Uterus (tissue), 4 donors: ENCODE results near the gene USF2. TPM values are rescaled to one million over a fixed set of nuclear protein-coding genes. Genes with fewer than 3 reads are reported as not detected.

ENCODE experiments used
- DNase-seq, 2 donors: peaks; one replicate each; pipeline ENCODE4 v3.0.0-alpha.2; 2019 to 2020
- H3K27ac ChIP-seq, 2 donors: fragments of 200-600 bp; sonication (generic); 1 replicate in 1 of 2; 2 replicates in 1 of 2; pipeline ENCODE4 v1.5.1; 2016 to 2018
- H3K27me3 ChIP-seq, 2 donors: fragments of 200-600 bp; sonication (generic); one replicate each; pipeline ENCODE4 v1.5.1; 2018 to 2019; ENCODE audit warnings: control low read depth in 1 of 2
- H3K36me3 ChIP-seq, 2 donors: fragments of 200-600 bp; sonication (generic); one replicate each; pipeline ENCODE4 v1.5.1; 2019; ENCODE audit warnings: control low read depth in 1 of 2
- H3K4me1 ChIP-seq, 2 donors: fragments of 200-600 bp; sonication (generic); one replicate each; pipeline ENCODE4 v1.5.1; 2018 to 2019; ENCODE audit warnings: control low read depth in 1 of 2
- H3K4me3 ChIP-seq, 2 donors: fragments of 200-600 bp; sonication (generic); 1 replicate in 1 of 2; 2 replicates in 1 of 2; pipeline ENCODE4 v1.5.1; 2018 to 2019; ENCODE audit warnings: mild to moderate bottlenecking in 1 of 2
- H3K9me3 ChIP-seq, 2 donors: fragments of 200-600 bp; sonication (generic); one replicate each; pipeline ENCODE4 v1.5.1; 2019; ENCODE audit warnings: control low read depth in 1 of 2
- POLR2A ChIP-seq, 2 donors: fragments of 450-650 bp; IDR thresholded peaks; one replicate each; pipeline ENCODE4 v1.6.1; 2016; ENCODE audit warnings: antibody characterized with exemption in 2 of 2, mild to moderate bottlenecking in 1 of 2, moderate library complexity in 1 of 2
- intact Hi-C: fragments of 100-400 bp; cut with DNase I; formaldehyde crosslinking; loops from one replicate; pipeline ENCODE4 v1.15.1; 2023; ENCODE audit warnings: low total_unique reads
- total RNA-seq, 4 donors: library from RNA; depleted of rRNA in 3 of 4; stranded (reverse); fragments of >200 nt in 3 of 4; gene quantifications; one replicate each; pipeline versions ENCODE4 v1.1.0 to v1.2.4, GENCODE V29; 2014 to 2023
- TF ChIP-seq, protein P1 (sequence below), 4 experiments: fragments of 200-600 bp in 2 of 4; fragments of 450-650 bp in 2 of 4; sonication (generic) in 2 of 4; IDR thresholded peaks; one replicate each; pipeline ENCODE4 v1.5.1; 2016 to 2019; ENCODE audit warnings: antibody characterized with exemption in 4 of 4, mild to moderate bottlenecking in 2 of 4, moderate library complexity in 1 of 4
- donor health status: DM: yes; HTN: yes; CAD: no.

The USF2 gene
- total RNA-seq, 4 donors from 2014 or later, result 48.8 to 155 (median 87.5) TPM

GRCh38 chr19:35294859-35295791, 26.4 kb downstream of the USF2 start:
- intact Hi-C loops, result no loop called here
- TF ChIP-seq, protein P1, sequence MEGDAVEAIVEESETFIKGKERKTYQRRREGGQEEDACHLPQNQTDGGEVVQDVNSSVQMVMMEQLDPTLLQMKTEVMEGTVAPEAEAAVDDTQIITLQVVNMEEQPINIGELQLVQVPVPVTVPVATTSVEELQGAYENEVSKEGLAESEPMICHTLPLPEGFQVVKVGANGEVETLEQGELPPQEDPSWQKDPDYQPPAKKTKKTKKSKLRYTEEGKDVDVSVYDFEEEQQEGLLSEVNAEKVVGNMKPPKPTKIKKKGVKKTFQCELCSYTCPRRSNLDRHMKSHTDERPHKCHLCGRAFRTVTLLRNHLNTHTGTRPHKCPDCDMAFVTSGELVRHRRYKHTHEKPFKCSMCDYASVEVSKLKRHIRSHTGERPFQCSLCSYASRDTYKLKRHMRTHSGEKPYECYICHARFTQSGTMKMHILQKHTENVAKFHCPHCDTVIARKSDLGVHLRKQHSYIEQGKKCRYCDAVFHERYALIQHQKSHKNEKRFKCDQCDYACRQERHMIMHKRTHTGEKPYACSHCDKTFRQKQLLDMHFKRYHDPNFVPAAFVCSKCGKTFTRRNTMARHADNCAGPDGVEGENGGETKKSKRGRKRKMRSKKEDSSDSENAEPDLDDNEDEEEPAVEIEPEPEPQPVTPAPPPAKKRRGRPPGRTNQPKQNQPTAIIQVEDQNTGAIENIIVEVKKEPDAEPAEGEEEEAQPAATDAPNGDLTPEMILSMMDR (IDR thresholded peaks at IDR 0.05), result no peak
- no peak for TF ChIP-seq POLR2A (IDR thresholded peaks at IDR 0.05)
- Histone ChIP-seq H3K9me3 (no peaks in the 10 kb centered on the region), H3K4me3 (no peak overlapping the region), H3K27me3 (peaks cover 0 to 2% of the 10 kb centered on the region in 2 donors), H3K27ac (no peak overlapping the region), H3K4me1 (no peaks in the 10 kb centered on the region), H3K36me3 (no peaks in the 10 kb centered on the region)
- no peak for DNase-seq

- TF ChIP-seq, protein P1 (IDR thresholded peaks at IDR 0.05), result no peak
- no peak for TF ChIP-seq POLR2A (IDR thresholded peaks at IDR 0.05)
- Histone ChIP-seq H3K4me3 (no peak overlapping the region), H3K4me1 (no peaks in the 10 kb centered on the region), H3K36me3 (no peaks in the 10 kb centered on the region), H3K27ac (no peak overlapping the region), H3K9me3 (no peaks in the 10 kb centered on the region), H3K27me3 (peaks cover 0 to 8% of the 10 kb centered on the region in 2 donors)
- no peak for DNase-seq
- intact Hi-C loops, result no loop called here
Observed at GRCh38 chr19:35295792-35296462, 27.2 kb downstream of the USF2 start.

DNA sequence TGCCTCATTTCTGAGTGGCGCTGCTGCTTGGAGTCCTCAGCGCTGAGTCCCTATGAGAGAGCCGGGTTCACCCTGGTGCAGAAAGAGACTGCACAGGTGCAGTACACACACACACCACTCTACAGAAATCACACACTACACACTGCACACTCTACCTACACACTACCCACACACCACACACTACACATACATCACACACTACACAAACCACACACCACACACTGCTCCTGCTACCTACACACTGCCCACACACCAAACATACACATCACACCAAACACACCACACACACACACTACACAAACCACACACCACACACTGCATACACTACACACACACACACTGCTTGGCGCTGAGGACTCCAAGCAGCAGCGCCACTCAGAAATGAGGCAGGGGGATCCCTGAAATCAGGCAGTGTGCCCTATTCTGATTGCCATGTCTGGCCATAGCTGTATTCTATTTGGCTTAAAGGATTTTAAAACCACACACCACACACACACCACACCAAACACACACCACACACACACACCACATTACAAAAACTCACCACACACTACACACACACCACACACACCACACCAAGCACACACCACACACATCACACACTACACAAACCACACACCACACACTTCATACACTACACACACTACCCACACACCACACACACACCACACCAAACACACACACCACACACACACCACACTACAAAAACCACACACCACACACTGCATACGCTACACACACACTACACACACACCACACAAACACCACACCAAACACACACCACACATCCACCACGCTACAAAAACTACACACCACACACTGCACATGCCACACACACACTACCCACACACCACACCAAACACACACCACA, 28.1 kb downstream of the USF2 start:
- Histone ChIP-seq H3K36me3 (no peaks in the 10 kb centered on the region), H3K27me3 (peaks cover 0 to 8% of the 10 kb centered on the region in 2 donors), H3K27ac (no peak overlapping the region), H3K4me1 (no peaks in the 10 kb centered on the region), H3K4me3 (no peak overlapping the region), H3K9me3 (no peaks in the 10 kb centered on the region)
- no peak for DNase-seq
- intact Hi-C loops, result no loop called here
- TF ChIP-seq, protein P1 (IDR thresholded peaks at IDR 0.05), result no peak
- no peak for TF ChIP-seq POLR2A (IDR thresholded peaks at IDR 0.05)

DNA sequence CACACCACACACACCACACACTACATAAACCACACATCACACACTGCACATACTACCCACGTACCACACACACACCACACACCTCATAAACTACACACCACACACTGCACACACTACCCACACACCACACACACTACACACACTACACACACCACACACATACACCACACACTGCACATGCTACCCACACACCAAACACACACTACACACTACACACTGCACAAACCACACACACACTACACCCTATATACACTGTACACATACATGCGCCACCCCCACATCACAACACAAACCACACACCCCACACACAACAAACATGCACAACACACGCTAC, 28.7 kb downstream of the USF2 start:
- intact Hi-C loops, result no loop called here
- Histone ChIP-seq H3K4me3 (no peak overlapping the region), H3K9me3 (no peaks in the 10 kb centered on the region), H3K4me1 (no peaks in the 10 kb centered on the region), H3K36me3 (no peaks in the 10 kb centered on the region), H3K27me3 (peaks cover 0 to 8% of the 10 kb centered on the region in 2 donors), H3K27ac (no peak overlapping the region)
- no peak for TF ChIP-seq POLR2A (IDR thresholded peaks at IDR 0.05)
- TF ChIP-seq, protein P1 (IDR thresholded peaks at IDR 0.05), result no peak
- DNase-seq, result no peak
